NCI-H1092 treated with DMSO at 0.1 percent for 48 hours (cell line): ENCODE results near the gene ZNF19.
A peak's percentile ranks its signal among the peaks of the same experiment; 100 is the strongest.

Source experiments
- DNase-seq: peaks from one replicate; lab custom pipeline; 2025; lab: John Stamatoyannopoulos, UW

The ZNF19 gene

GRCh38 chr16:71441348-71442050 is 47.6 kb downstream of the ZNF19 start:
- DNase-seq: no peak

- no peak for DNase-seq
Measured at GRCh38 chr16:71440669-71441347, 48.3 kb downstream of the ZNF19 start.

GRCh38 chr16:71439523-71439922 is 49.6 kb downstream of the ZNF19 start:
- DNase-seq: no peak

GRCh38 chr16:71436473-71436872 is 52.7 kb downstream of the ZNF19 start:
- DNase-seq: no peak

- DNase-seq: no peak
Measured at GRCh38 chr16:71432906-71433305, 56.2 kb downstream of the ZNF19 start.

GRCh38 chr16:71431991-71432390 is 57.1 kb downstream of the ZNF19 start:
- DNase-seq: no peak

GRCh38 chr16:71431176-71431575 is 57.9 kb downstream of the ZNF19 start:
- no peak for DNase-seq

GRCh38 chr16:71430744-71431143 is 58.4 kb downstream of the ZNF19 start:
- no peak for DNase-seq

GRCh38 chr16:71429581-71429980 is 59.5 kb downstream of the ZNF19 start:
- no peak for DNase-seq

GRCh38 chr16:71428883-71429282 is 60.2 kb downstream of the ZNF19 start:
- DNase-seq: no peak

- DNase-seq: no peak
Measured at GRCh38 chr16:71428385-71428784, 60.7 kb downstream of the ZNF19 start.

- no peak for DNase-seq
Measured at GRCh38 chr16:71426880-71427615, 62.1 kb downstream of the ZNF19 start.

- peak; percentile 63 for DNase-seq
Measured at GRCh38 chr16:71426069-71426879, 62.9 kb downstream of the ZNF19 start.

- no peak for DNase-seq
Measured at GRCh38 chr16:71425746-71426068, 63.4 kb downstream of the ZNF19 start.

GRCh38 chr16:71424626-71425025 is 64.5 kb downstream of the ZNF19 start:
- no peak for DNase-seq

GRCh38 chr16:71423865-71424264 is 65.3 kb downstream of the ZNF19 start:
- no peak for DNase-seq
